ENCODE data around the gene DDX53.

DDX53 gene

DNA sequence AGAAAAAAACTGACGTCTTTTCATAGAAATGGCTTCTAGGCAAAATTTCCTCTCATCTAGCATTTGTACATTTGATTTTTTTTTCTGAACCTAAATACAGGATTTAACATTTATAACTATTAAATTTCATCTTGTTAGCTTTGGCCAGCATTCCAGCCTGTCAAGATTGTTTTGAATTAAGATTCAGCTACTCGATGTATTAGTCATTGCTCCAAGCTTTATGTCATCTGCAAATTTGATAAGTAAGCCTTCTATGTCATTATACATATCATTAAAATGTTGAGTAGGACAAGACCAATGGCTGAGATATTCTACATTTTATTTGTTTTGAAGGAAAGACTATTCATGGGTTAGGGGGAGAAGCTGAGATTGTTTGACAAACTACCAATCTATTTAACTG is 46.7 kb downstream of the DDX53 start:
- Histone ChIP-seq H3K36me3 (ENCODE audit: control insufficient read depth, insufficient read depth, low read length) (no peaks in the 10 kb centered on the region), H3K27ac (ENCODE audit: insufficient read depth, low read length, poor library complexity, severe bottlenecking) (no peak overlapping the region), H3K4me1 (ENCODE audit: control insufficient read depth, insufficient read depth, low read length, poor library complexity, severe bottlenecking) (no peaks in the 10 kb centered on the region), H3K4me3 (ENCODE audit: insufficient read depth, low read depth, low read length, poor library complexity, severe bottlenecking) (no peak overlapping the region), H3K27me3 (replicated peaks; ENCODE audit: control insufficient read depth, insufficient read depth, low read length, poor library complexity, severe bottlenecking) (no peaks in the 10 kb centered on the region), H3K9me3 (ENCODE audit: control insufficient read depth, low read length) (no peaks in the 10 kb centered on the region)
- DNase-seq = no peak

DNA sequence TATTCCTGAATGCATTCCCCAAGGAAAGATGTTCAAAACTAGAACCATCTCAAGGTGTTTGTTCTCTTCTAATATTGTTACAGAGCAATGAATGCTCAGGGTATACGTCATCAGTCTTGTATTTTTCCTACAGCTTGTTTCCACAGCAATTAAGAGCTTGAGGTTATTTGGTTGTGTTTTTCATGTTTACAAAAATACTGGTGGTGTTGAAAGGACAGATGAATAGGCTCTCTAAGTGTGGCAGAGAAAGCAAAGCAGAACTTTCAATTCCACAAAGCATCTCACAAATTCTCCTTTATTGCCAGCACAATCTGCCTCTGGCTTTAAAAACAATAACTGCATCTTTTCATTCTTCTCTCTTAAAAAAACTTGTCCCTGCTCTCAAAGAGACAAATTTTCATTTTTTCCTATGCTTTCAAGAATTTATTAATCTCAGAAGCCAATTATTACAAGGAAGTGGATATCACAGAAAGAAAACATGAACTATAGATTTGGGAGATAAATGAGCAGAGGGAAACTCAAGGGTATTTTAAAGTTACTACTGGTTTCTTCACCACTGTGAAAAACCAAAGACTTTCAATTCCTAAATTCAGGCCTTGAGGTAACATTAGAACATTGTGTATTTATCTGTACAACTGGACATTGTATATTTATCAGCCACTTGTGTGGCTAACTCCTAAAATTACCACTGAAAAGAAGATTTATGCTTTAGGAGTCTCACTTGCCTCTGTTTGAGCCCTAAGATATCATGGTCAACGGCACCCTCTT is 49.2 kb downstream of the DDX53 start:
- Histone ChIP-seq H3K36me3 (ENCODE audit: control insufficient read depth, insufficient read depth, low read length) (no peaks in the 10 kb centered on the region), H3K9me3 (ENCODE audit: control insufficient read depth, low read length) (no peaks in the 10 kb centered on the region), H3K27ac (ENCODE audit: insufficient read depth, low read length, poor library complexity, severe bottlenecking) (no peak overlapping the region), H3K4me3 (ENCODE audit: insufficient read depth, low read depth, low read length, poor library complexity, severe bottlenecking) (no peak overlapping the region), H3K27me3 (replicated peaks; ENCODE audit: control insufficient read depth, insufficient read depth, low read length, poor library complexity, severe bottlenecking) (no peaks in the 10 kb centered on the region), H3K4me1 (ENCODE audit: control insufficient read depth, insufficient read depth, low read length, poor library complexity, severe bottlenecking) (no peaks in the 10 kb centered on the region)
- no peak for DNase-seq

DNA sequence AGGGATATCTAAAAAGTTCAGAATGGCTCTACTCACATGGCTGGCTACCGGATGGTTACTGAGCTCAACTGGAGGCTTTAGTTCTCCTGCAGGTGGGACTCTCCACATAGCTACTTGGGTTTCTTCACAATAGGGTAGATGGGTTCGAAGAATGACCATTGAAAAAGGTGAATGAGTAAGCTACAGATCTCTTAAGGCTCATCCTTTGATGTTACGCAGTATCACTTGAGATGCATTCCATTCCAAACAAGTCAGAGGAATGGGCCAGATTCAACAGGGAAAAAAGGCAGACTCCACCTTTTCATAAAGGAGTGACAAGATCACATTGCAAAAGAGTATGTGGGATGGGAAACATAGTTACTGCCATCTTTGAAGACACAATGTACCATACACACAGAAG is 52.6 kb downstream of the DDX53 start:
- H3K4me3 ChIP-seq (ENCODE audit: insufficient read depth, low read depth, low read length, poor library complexity, severe bottlenecking) = no peak overlapping the region
- H3K9me3 ChIP-seq (ENCODE audit: control insufficient read depth, low read length) = no peaks in the 10 kb centered on the region
- H3K4me1 ChIP-seq (ENCODE audit: control insufficient read depth, insufficient read depth, low read length, poor library complexity, severe bottlenecking) = no peaks in the 10 kb centered on the region
- no peak for DNase-seq
- no peak overlapping the region for H3K27ac ChIP-seq (ENCODE audit: insufficient read depth, low read length, poor library complexity, severe bottlenecking)
- no peaks in the 10 kb centered on the region for H3K27me3 ChIP-seq (replicated peaks; ENCODE audit: control insufficient read depth, insufficient read depth, low read length, poor library complexity, severe bottlenecking)
- no peaks in the 10 kb centered on the region for H3K36me3 ChIP-seq (ENCODE audit: control insufficient read depth, insufficient read depth, low read length)

Data from effector memory CD4-positive, alpha-beta T cell (primary cell).